DND-41 (cell line): Measurements from ENCODE around the gene TSPAN12.

ENCODE experiments used
- ATAC-seq: fragments of 200-7000 bp; cut with Tn5 transposase; 3 replicates; pipeline ENCODE4 v1.9.1; 2021; ENCODE audit warnings: low read depth; ENCODE audit not compliant: insufficient read depth
- DNase-seq: peaks from one replicate; pipeline ENCODE4 v3.0.0-alpha.2; 2020
- H2AFZ ChIP-seq: 2 replicates; pipeline ENCODE4 v1.6.0; 2012; ENCODE audit warnings: low read depth, low read length
- H3K27ac ChIP-seq: 2 replicates; pipeline ENCODE4 v1.5.1; 2012; ENCODE audit warnings: low read length, inconsistent platforms
- H3K27me3 ChIP-seq: fragments of 200-600 bp; sonication (generic); 2 replicates; pipeline ENCODE4 v1.6.0; 2012; ENCODE audit warnings: low read length, mild to moderate bottlenecking, inconsistent platforms; ENCODE audit not compliant: insufficient read depth, poor library complexity
- H3K36me3 ChIP-seq: 2 replicates; pipeline ENCODE4 v1.5.1; 2012; ENCODE audit warnings: low read length, inconsistent platforms; ENCODE audit not compliant: insufficient read depth
- H3K4me1 ChIP-seq: 2 replicates; pipeline ENCODE4 v1.5.1; 2012; ENCODE audit warnings: mild to moderate bottlenecking, low read length; ENCODE audit not compliant: insufficient read depth
- H3K4me2 ChIP-seq: 2 replicates; pipeline ENCODE4 v1.6.0; 2012; ENCODE audit warnings: mild to moderate bottlenecking, moderate library complexity, low read length, inconsistent platforms; ENCODE audit not compliant: insufficient read depth
- H3K4me3 ChIP-seq, 2 experiments: fragments of 200-600 bp in 1 of 2; shearing (Covaris generic) in 1 of 2; 2 replicates each; pipeline ENCODE4 v1.5.1; 2012 to 2016; ENCODE audit warnings: inconsistent platforms in 2 of 2, low read length in 2 of 2, mild to moderate bottlenecking in 2 of 2, low read depth in 1 of 2, moderate library complexity in 1 of 2
- H3K79me2 ChIP-seq: 2 replicates; pipeline ENCODE4 v1.6.0; 2012; ENCODE audit warnings: low read length, inconsistent platforms; ENCODE audit not compliant: insufficient read depth
- H3K9ac ChIP-seq: 2 replicates; pipeline ENCODE4 v1.6.0; 2012; ENCODE audit warnings: low read depth, mild to moderate bottlenecking, inconsistent platforms, low read length, moderate library complexity
- H3K9me3 ChIP-seq: 2 replicates; pipeline ENCODE4 v1.5.1; 2012; ENCODE audit warnings: low read length, moderate library complexity, mild to moderate bottlenecking, inconsistent platforms; ENCODE audit not compliant: insufficient read depth, severe bottlenecking
- H4K20me1 ChIP-seq: 2 replicates; pipeline ENCODE4 v1.6.0; 2012; ENCODE audit warnings: low read length; ENCODE audit not compliant: insufficient read depth
- CTCF ChIP-seq: IDR thresholded peaks from 2 replicates; pipeline ENCODE4 v1.5.1; 2012; ENCODE audit warnings: borderline replicate concordance, low read length, moderate library complexity, mild to moderate bottlenecking; ENCODE audit not compliant: poor library complexity, severe bottlenecking; ENCODE audit errors: extremely low read depth
- EZH2 ChIP-seq: IDR thresholded peaks from 3 replicates; pipeline ENCODE4 v1.6.1; 2012; ENCODE audit warnings: borderline replicate concordance, low read depth, mild to moderate bottlenecking, moderate library complexity, low read length, inconsistent platforms; ENCODE audit not compliant: severe bottlenecking

TSPAN12 gene

GRCh38 chr7:120819861-120820260, 38.1 kb downstream of the TSPAN12 start:
- DNase-seq = no peak
- Histone ChIP-seq H3K36me3 (no peaks in the 10 kb centered on the region), H3K4me2 (no peak overlapping the region), H3K4me1 (no peaks in the 10 kb centered on the region), H3K9me3 (no peaks in the 10 kb centered on the region), H3K4me3 (no peak overlapping the region), H4K20me1 (no peaks in the 10 kb centered on the region), H3K79me2 (no peaks in the 10 kb centered on the region), H3K9ac (no peak overlapping the region), H3K27me3 (peaks cover 9% of the 10 kb centered on the region), H2AFZ (no peak overlapping the region), H3K27ac (no peak overlapping the region)
- no peak for TF ChIP-seq CTCF
- no peak for TF ChIP-seq EZH2
- no peak for ATAC-seq

- Histone ChIP-seq H3K4me3 (no peak overlapping the region), H2AFZ (no peak overlapping the region), H3K27me3 (peaks cover 9% of the 10 kb centered on the region), H3K9ac (no peak overlapping the region), H3K9me3 (no peaks in the 10 kb centered on the region), H4K20me1 (no peaks in the 10 kb centered on the region), H3K79me2 (no peaks in the 10 kb centered on the region), H3K27ac (no peak overlapping the region), H3K36me3 (no peaks in the 10 kb centered on the region), H3K4me1 (no peaks in the 10 kb centered on the region), H3K4me2 (no peak overlapping the region)
- DNase-seq (no peak), ATAC-seq (no peak)
- TF ChIP-seq EZH2 (no peak), CTCF (no peak)
Measured at GRCh38 chr7:120817851-120818250, 40.1 kb downstream of the TSPAN12 start.

- H3K79me2 ChIP-seq = no peaks in the 10 kb centered on the region
- TF ChIP-seq CTCF (no peak), EZH2 (no peak)
- H3K36me3 ChIP-seq = no peaks in the 10 kb centered on the region
- ATAC-seq (no peak), DNase-seq (no peak)
- H2AFZ ChIP-seq = no peak overlapping the region
- no peak overlapping the region for H3K4me2 ChIP-seq
- H3K27ac ChIP-seq = no peak overlapping the region
- no peaks in the 10 kb centered on the region for H3K9me3 ChIP-seq
- H3K4me1 ChIP-seq = no peaks in the 10 kb centered on the region
- H4K20me1 ChIP-seq = no peaks in the 10 kb centered on the region
- H3K27me3 ChIP-seq = no peaks in the 10 kb centered on the region
- H3K4me3 ChIP-seq = no peak overlapping the region
- no peak overlapping the region for H3K9ac ChIP-seq
Measured at GRCh38 chr7:120814253-120814939, 43.5 kb downstream of the TSPAN12 start.
